Caki2 (cell line): ENCODE results near the gene NOTO. TPM values are rescaled to one million over a fixed set of nuclear protein-coding genes. Genes with fewer than 3 reads are reported as not detected.

Experiments used
- DNase-seq: peaks from one replicate; pipeline ENCODE4 v3.0.0-alpha.2; 2015; ENCODE audit warnings: low read depth
- in situ Hi-C: cut with HindIII; loops from 2 replicates; pipeline ENCODE4 v1.10.0; 2016; ENCODE audit warnings: low sequenced_read_pairs, low pct_unique_long_range_greater_than_20kb, mixed read lengths
- total RNA-seq: library from RNA; depleted of rRNA; stranded (reverse); fragments of >200 nt; shearing (Covaris generic); gene quantifications from 2 replicates; pipeline ENCODE4 v1.2.3, GENCODE V29; 2014; ENCODE audit warnings: low replicate concordance

Gene NOTO
- total RNA-seq, 1 experiment from 2014 or later, result not detected

- in situ Hi-C loops, result no loop called here
- DNase-seq, result no peak
Measured at GRCh38 chr2:73252238-73253027, 50.1 kb downstream of the NOTO start.

GRCh38 chr2:73253400-73253799 is 51.0 kb downstream of the NOTO start:
- no peak for DNase-seq
- in situ Hi-C loops, result no loop called here

DNA sequence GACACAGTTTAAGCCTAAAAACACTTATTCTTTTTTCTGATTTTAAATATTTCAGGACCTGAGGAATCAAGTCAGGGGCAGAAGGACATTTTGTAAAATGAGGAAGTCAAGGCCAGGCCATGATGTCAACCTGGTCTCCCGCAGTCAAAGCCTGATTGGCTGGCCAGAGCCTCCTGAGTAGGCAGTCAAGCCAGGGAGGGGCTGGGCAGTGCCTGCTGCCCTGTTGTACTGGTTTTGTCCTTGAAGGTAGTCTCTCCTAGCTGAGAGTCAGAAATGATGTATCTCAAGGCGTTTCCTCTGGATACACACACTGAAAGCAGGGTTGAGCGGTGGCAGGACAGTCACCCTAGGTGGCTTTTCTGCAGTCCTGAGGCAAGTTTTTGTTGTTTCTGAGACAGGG is 51.5 kb downstream of the NOTO start:
- DNase-seq, result no peak
- in situ Hi-C loops, result no loop called here

DNA sequence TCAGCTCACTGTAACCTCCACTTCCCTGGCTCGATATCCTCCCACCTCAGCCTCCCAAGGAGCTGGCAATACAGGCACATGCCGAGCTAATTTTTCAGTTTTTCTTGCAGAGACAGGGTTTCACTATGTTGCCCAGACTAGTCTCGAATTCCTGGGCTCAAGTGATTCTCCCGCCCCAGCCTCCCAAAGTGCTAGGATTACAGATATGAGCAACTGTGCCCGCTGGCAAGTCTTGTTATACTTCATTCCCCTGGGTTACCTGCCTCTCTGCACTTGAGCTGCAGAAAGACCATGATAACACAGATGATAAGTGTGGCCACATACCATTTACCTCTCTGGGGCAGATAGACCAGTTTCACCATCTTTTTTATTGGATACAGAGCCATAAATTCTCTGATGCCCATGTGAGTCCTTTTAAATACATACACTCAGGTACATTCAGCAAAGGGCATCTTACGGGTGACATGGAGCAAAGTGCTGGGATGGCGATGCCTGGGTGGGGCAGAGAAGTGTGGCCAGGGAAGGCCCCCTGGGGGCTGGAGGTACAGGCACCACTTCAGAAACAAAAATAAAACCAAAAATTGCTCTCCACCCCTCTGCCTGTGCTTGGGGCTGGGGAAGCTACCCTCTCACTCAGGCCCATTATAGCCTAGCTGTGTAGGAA is 52.1 kb downstream of the NOTO start:
- in situ Hi-C loops, result no loop called here
- DNase-seq, result no peak

- in situ Hi-C loops, result no loop called here
Measured at GRCh38 chr2:73255007-73255644, 52.8 kb downstream of the NOTO start.

GRCh38 chr2:73255907-73256617 is 53.7 kb downstream of the NOTO start:
- no peak for DNase-seq
- in situ Hi-C loops, result no loop called here

More at GRCh38 chr2:73255007-73255644, 52.8 kb downstream of the NOTO start:
- no peak for DNase-seq

- in situ Hi-C loops, result no loop called here
- DNase-seq, result no peak
Measured at GRCh38 chr2:73256618-73256922, 54.2 kb downstream of the NOTO start.

DNA sequence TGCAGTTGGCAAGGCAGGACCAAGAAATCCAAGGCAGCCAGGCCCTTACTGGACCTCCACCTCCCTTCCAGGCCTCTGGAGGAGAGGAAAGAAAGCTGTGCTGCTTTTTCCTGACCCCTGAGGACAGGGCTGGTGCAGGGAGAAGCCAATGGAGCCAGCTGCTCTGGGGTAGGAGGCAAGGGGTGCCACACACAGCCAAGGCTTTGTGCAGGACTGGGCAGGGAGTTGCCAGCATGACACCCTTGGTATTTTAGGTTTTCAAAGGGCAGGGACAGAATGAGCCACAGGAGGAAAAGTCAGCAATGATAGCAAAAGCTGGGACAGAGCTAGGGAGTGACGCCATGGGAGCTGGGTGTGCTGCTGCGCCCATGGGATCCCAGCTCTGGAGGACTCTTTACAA is 54.6 kb downstream of the NOTO start:
- in situ Hi-C loops, result no loop called here
- no peak for DNase-seq

- no peak for DNase-seq
- in situ Hi-C loops, result no loop called here
Measured at GRCh38 chr2:73257425-73258125, 55.2 kb downstream of the NOTO start.

DNA sequence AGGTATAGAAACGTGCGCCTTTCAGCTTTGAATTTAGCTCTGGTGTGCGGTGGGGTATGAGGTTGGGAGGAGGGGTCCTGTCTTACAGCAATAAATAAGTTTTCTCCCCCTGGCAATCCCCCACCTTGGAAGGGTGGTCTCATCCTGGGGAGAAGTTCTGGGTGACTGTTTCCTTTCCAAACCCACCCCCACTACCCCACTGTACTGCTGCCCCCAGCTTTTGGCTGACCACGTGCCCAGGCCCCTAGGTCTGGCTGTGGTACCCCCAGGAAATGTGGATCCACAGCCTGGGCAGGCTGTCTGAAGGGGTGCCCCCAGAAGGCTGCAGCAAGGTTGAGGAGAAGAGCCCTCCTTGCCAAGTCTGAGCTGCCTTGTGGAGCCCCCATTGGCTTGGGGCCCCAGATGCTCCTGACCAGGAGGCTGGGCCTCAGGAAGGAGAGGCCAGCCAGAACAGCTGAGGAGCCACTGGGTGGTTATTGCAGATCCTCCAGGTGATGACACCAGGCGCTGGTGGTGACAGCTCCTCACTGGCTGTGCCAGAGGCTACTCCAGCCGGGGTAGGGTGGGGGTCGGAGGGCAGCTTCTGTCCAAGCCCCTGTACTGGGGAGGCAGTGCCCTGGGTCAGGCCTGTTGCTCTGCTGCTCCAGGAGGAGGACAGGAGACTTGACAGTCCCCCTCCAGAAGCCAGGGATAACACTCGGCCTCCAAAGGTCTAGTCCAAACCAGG is 56.0 kb downstream of the NOTO start:
- no peak for DNase-seq
- in situ Hi-C loops, result no loop called here

GRCh38 chr2:73258913-73259215 is 56.5 kb downstream of the NOTO start:
- in situ Hi-C loops, result no loop called here
- DNase-seq, result no peak

GRCh38 chr2:73259276-73259675 is 56.9 kb downstream of the NOTO start:
- in situ Hi-C loops, result no loop called here
- no peak for DNase-seq

- DNase-seq, result no peak
- in situ Hi-C loops, result no loop called here
Measured at GRCh38 chr2:73259704-73260337, 57.4 kb downstream of the NOTO start.

DNA sequence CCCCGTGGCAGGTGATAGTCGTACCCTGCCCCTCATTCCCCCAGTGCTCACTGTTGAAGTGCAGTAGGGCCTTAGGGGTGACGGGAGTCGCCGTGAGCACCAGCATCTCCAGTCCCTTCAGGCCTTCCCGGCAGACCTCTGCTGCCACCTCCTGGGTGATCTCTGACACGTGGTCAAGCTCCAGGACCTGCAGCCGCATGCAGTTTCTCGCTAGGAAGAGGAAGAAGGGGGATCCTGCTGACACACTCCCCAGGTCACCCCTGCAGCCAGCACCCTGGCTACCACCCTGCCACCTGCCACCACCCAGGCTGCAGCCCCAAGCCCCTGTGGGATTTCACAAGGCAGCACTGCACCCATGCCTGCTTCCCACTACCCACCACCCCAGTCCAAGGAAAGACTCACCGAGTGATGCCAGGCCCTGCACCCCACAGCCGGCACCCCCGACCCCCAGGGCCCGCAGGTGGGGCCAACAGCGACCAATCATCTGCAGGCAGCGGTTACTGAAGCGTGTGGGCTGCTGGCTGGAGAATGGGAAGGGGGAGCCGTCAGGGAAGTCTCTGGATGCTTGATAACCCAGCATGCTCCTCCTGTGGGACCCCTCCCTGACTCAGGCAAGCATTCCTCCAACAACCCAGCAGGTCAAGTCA is 58.1 kb downstream of the NOTO start:
- in situ Hi-C loops, result no loop called here
- peak; percentile 49 for DNase-seq
